GM12874 (cell line): ENCODE results near the gene PLEKHA7.

Experiments
- TF ChIP-seq, protein P1 (sequence below): IDR thresholded peaks from 2 replicates; pipeline ENCODE4 v1.5.1; 2011; ENCODE audit warnings: low read depth, mild to moderate bottlenecking, control low read depth, low read length, moderate library complexity; ENCODE audit not compliant: insufficient read depth

Gene PLEKHA7

GRCh38 chr11:16805938-16806337 lies 208.3 kb downstream of the PLEKHA7 start:
- TF ChIP-seq, protein P1, sequence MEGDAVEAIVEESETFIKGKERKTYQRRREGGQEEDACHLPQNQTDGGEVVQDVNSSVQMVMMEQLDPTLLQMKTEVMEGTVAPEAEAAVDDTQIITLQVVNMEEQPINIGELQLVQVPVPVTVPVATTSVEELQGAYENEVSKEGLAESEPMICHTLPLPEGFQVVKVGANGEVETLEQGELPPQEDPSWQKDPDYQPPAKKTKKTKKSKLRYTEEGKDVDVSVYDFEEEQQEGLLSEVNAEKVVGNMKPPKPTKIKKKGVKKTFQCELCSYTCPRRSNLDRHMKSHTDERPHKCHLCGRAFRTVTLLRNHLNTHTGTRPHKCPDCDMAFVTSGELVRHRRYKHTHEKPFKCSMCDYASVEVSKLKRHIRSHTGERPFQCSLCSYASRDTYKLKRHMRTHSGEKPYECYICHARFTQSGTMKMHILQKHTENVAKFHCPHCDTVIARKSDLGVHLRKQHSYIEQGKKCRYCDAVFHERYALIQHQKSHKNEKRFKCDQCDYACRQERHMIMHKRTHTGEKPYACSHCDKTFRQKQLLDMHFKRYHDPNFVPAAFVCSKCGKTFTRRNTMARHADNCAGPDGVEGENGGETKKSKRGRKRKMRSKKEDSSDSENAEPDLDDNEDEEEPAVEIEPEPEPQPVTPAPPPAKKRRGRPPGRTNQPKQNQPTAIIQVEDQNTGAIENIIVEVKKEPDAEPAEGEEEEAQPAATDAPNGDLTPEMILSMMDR: no peak

- TF ChIP-seq, protein P1: no peak
Observed at GRCh38 chr11:16804104-16804947, 209.9 kb downstream of the PLEKHA7 start.

GRCh38 chr11:16801288-16801980 lies 212.8 kb downstream of the PLEKHA7 start:
- TF ChIP-seq, protein P1: no peak

- TF ChIP-seq, protein P1: no peak
Observed at GRCh38 chr11:16800382-16800781, 213.8 kb downstream of the PLEKHA7 start.

GRCh38 chr11:16799890-16800289 lies 214.3 kb downstream of the PLEKHA7 start:
- TF ChIP-seq, protein P1: no peak

GRCh38 chr11:16799221-16799620 lies 215.0 kb downstream of the PLEKHA7 start:
- TF ChIP-seq, protein P1: no peak

DNA sequence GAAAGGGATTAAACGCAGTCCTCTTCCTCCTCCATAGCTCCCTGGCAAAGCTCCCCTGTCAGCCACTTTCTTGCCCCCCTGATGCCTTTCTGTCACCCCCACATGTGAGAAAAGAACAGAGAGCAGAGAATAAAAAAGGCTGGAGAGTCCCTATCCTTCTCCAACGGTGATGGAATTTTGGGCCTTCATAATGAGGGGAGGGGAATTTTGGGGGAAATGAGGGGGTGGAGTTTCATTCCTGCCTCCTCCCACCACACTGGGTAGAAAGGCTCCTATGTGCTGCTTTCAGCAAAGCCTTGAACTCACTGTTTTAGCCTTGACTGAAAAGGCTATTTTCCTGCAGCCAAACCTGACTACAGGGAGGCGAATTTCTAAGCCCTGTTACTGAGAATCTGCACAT lies 216.4 kb downstream of the PLEKHA7 start:
- TF ChIP-seq, protein P1: no peak
